HEK293 (cell line): Measurements from ENCODE around the gene IGFBP2.

Source experiments
- MYNN ChIP-seq: fragments of 450-650 bp; formaldehyde crosslinking; IDR thresholded peaks from 2 replicates; pipeline ENCODE4 v1.5.1; 2016; ENCODE audit warnings: missing biosample characterization, missing genetic modification characterization, borderline replicate concordance
- TCF7L2 ChIP-seq: IDR thresholded peaks from 2 replicates; pipeline ENCODE4 v1.6.1; 2011; ENCODE audit warnings: low read depth, mild to moderate bottlenecking, inconsistent platforms, low read length, moderate library complexity, borderline replicate concordance
- YY1 ChIP-seq: fragments of 450-650 bp; formaldehyde crosslinking; IDR thresholded peaks from 2 replicates; pipeline ENCODE4 v1.5.1; 2018; ENCODE audit warnings: missing biosample characterization, missing genetic modification characterization
- ZBTB7A ChIP-seq: fragments of 450-650 bp; formaldehyde crosslinking; IDR thresholded peaks from 2 replicates; pipeline ENCODE4 v1.5.1; 2016; ENCODE audit warnings: low read depth, missing biosample characterization, missing genetic modification characterization
- ZNF133 ChIP-seq: fragments of 450-650 bp; formaldehyde crosslinking; IDR thresholded peaks from 2 replicates; pipeline ENCODE4 v1.5.1; 2016; ENCODE audit warnings: missing biosample characterization, missing genetic modification characterization
- TF ChIP-seq, protein P1 (sequence below): fragments of 450-650 bp; formaldehyde crosslinking; IDR thresholded peaks from 2 replicates; pipeline ENCODE4 v1.5.1; 2016; ENCODE audit warnings: missing biosample characterization, missing genetic modification characterization

DNA sequence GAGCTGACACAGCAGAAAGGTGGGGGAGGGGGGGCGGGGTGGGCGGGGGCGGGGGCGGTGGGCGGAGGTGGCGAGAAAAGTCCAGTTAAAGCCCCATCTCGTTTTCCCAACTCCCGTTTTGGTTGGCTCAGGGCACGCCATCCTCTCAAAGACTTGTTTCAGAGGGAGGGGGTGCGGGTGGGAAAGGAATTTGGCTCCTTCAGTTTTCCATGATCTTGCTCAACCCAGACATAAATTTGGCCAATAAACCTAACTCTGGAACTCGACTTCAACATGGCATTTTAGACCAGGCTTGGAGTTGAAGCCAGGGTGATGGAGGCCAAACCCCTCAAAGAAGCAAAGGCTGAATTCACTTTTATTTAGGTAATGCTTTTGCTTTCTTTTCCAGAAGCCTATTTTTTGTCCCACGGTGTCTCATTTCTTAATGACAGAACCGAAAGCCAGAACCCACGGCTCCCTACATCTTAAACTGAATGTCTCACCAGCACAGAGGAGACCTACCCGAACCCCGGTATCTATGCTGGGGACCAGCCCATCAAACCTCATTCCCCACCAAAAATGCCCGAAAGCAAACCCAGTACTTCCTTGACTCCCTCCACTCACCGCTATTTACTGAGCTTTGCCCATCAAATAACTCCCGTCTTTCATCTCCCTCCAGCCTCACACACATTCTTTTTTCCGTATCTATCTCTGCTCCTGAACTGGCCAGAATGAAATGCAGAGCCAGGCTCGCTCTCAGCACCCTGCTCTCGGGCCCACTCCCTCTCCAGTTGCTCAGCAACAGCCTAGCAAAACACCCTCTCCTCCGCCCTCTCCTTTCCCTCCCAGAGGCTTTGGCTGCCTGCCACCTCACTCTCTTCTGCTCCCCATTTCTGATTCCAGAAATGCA is 57.9 kb downstream of the IGFBP2 start:
- TF ChIP-seq, protein P1, sequence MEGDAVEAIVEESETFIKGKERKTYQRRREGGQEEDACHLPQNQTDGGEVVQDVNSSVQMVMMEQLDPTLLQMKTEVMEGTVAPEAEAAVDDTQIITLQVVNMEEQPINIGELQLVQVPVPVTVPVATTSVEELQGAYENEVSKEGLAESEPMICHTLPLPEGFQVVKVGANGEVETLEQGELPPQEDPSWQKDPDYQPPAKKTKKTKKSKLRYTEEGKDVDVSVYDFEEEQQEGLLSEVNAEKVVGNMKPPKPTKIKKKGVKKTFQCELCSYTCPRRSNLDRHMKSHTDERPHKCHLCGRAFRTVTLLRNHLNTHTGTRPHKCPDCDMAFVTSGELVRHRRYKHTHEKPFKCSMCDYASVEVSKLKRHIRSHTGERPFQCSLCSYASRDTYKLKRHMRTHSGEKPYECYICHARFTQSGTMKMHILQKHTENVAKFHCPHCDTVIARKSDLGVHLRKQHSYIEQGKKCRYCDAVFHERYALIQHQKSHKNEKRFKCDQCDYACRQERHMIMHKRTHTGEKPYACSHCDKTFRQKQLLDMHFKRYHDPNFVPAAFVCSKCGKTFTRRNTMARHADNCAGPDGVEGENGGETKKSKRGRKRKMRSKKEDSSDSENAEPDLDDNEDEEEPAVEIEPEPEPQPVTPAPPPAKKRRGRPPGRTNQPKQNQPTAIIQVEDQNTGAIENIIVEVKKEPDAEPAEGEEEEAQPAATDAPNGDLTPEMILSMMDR (tag by site-specific recombination) = no peak
- TF ChIP-seq YY1 (tag by site-specific recombination) = no peak
- no peak for TF ChIP-seq ZNF133
- no peak for TF ChIP-seq TCF7L2
- TF ChIP-seq MYNN = no peak
- TF ChIP-seq ZBTB7A (tag by site-specific recombination) = no peak
